ENCODE results near the gene DNASE1L2. TPM values are rescaled to one million over a fixed set of nuclear protein-coding genes. Genes with fewer than 3 reads are reported as not detected.
A peak's percentile ranks its signal among the peaks of the same experiment; 100 is the strongest.

DNASE1L2 gene, protein sequence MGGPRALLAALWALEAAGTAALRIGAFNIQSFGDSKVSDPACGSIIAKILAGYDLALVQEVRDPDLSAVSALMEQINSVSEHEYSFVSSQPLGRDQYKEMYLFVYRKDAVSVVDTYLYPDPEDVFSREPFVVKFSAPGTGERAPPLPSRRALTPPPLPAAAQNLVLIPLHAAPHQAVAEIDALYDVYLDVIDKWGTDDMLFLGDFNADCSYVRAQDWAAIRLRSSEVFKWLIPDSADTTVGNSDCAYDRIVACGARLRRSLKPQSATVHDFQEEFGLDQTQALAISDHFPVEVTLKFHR
- 0.51 TPM for polyA plus RNA-seq (2012; ENCODE audit: missing spikeins)

DNA sequence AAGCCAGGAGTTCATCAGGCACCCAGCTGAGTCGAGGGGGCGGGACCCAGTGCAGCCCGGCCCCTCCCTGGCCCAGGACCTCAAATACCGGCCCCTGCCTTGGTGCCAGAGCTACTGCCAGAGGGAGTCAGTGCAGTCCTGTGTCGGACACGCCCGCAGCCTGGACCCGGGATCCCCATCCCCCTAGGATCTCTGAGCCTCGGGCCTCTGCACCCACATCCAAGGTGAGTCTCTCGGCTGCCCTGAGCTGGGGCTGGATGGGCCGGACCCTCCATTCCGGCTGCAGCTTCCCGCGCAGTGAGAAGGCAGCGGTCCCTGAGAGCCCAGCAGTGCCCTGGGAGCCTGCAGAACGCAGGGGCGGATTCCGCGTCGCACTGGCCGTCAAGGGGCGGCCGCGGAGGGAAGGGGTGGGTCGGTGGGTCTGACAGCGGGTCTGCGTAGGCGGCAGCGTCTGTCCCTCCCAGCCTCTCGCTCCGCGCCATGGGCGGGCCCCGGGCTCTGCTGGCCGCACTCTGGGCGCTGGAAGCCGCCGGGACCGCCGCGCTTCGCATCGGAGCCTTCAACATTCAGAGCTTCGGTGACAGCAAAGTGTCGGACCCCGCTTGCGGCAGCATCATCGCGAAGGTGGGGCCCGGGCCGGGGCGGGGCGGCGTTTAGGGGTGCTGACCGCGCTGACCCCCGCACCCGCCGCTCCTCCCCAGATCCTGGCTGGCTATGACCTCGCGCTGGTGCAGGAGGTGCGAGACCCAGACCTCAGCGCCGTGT, at the start of gene DNASE1L2:
TSS of gene DNASE1L2 (plus strand) at position 108 of the 765 bp plus-strand sequence. CDS start at position 481, 373 bp downstream.
- TF ChIP-seq POLR2A (IDR thresholded peaks at IDR 0.05; ENCODE audit: low read depth, low read length) (no peak), TAF1 (IDR thresholded peaks at IDR 0.05; ENCODE audit: borderline replicate concordance, low read depth, low read length) (no peak), POLR2AphosphoS5 (IDR thresholded peaks at IDR 0.05; ENCODE audit: low read depth, low read length) (no peak)
- FAIRE-seq (no peak), DNase-seq (ENCODE audit: insufficient read length) (no peak)

DNA sequence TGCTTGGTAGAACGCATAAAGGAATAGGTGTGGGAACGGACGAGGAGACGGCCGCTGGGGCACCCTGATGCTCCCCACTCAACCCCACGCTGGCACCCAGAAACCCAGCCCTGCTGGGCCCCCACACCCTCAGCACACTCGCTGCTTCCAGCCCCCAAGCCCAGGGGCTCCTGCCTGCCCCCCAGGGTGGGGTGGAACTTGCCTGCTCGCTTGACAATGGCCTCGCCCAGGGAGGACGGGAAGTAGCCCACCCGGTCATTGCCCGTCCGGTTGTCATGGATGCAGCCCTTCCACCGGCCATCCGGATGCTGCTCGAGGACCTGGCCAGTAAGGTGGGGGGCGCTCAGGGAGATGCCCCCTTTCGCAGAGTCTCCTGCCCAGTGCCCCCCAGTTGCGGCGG, 49.7 kb upstream of the DNASE1L2 start:
- DNase-seq (ENCODE audit: insufficient read length) = no peak
- no peak for FAIRE-seq

DNA sequence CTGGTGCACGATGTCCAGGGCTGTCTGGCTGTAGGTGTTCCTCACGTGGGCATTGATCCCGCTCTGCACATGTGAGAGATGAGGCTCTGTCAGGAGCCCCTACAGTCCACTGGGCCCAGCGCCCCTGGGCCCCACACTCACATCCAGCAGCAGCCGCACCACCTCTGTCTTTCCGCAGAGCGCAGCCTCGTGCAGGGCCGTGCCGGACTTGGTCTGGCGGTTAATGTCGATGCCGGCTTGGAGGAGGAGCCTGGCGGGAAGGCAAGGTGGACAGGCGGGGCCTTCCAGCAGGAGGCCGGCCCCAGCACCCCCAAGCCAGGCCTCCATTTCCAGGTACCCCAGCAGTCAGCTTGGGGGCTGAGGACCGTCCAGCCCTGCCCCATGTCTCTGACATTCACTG, 49.0 kb upstream of the DNASE1L2 start:
- no peak for TF ChIP-seq POLR2A (IDR thresholded peaks at IDR 0.05; ENCODE audit: low read depth, low read length)
- no peak for TF ChIP-seq TAF1 (IDR thresholded peaks at IDR 0.05; ENCODE audit: borderline replicate concordance, low read depth, low read length)
- TF ChIP-seq POLR2AphosphoS5 (IDR thresholded peaks at IDR 0.05; ENCODE audit: low read depth, low read length) = no peak
- DNase-seq (ENCODE audit: insufficient read length) (no peak), FAIRE-seq (no peak)

More for the DNA sequence above, 49.7 kb upstream of the DNASE1L2 start:
- TF ChIP-seq TAF1 (IDR thresholded peaks at IDR 0.05; ENCODE audit: borderline replicate concordance, low read depth, low read length) (no peak), POLR2A (IDR thresholded peaks at IDR 0.05; ENCODE audit: low read depth, low read length) (no peak), POLR2AphosphoS5 (IDR thresholded peaks at IDR 0.05; ENCODE audit: low read depth, low read length) (no peak)

DNA sequence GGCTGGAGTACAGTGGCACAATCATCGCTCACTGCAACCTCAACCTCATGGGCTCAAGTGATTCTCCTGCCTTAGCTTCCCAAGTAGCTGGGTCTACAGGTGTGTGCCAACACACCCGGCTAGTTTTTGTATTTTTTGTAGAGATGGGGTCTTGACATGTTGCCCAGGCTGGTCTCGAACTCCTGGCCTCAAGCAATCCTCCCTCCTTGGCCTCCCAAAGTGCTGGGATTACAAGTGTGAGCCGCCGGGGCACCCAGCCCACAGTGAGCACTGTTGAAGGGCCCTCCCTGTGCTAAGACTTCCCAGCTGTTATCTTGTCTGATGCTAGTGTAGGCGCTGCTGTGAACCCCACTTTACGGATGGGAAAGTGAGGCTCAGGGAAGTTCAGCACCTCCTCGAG, 47.8 kb upstream of the DNASE1L2 start:
- TF ChIP-seq POLR2AphosphoS5 (IDR thresholded peaks at IDR 0.05; ENCODE audit: low read depth, low read length) (no peak), POLR2A (IDR thresholded peaks at IDR 0.05; ENCODE audit: low read depth, low read length) (no peak)
- FAIRE-seq (no peak), DNase-seq (ENCODE audit: insufficient read length) (no peak)

DNA sequence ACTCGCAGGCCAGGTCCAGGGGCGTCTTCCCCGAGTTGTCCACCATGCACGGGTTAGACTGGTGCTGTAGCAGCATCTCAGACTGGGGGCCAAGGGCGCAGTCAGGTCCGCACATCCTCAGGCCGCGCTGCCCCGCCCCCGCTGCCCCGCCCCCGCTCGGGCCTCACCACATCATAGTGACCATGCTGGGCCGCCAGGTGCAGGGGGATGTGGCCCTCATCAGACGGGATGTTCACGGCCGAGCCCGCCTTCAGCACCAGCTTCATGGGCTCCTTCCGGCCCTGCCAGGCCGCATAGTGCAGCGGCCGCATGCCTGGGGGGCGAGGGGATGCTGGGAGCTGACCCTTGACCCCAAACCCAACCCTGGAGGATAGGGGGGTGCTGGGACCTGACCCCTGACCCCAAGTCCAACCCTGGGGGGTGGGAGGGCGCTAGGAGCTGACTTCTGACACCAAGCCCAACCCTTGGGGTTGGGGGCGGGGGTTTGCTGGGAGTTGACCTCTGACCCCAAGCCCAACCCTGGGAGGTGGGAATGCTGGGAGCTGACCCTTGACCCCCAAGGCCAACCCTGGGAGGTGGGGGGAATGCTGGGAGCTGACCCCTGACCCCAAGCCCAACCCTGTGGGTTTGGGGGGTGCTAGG, 46.9 kb upstream of the DNASE1L2 start:
- FAIRE-seq = no peak
- no peak for DNase-seq (ENCODE audit: insufficient read length)
- TF ChIP-seq POLR2AphosphoS5 (IDR thresholded peaks at IDR 0.05; ENCODE audit: low read depth, low read length) (no peak), TAF1 (IDR thresholded peaks at IDR 0.05; ENCODE audit: borderline replicate concordance, low read depth, low read length) (no peak), POLR2A (IDR thresholded peaks at IDR 0.05; ENCODE audit: low read depth, low read length) (no peak)

DNA sequence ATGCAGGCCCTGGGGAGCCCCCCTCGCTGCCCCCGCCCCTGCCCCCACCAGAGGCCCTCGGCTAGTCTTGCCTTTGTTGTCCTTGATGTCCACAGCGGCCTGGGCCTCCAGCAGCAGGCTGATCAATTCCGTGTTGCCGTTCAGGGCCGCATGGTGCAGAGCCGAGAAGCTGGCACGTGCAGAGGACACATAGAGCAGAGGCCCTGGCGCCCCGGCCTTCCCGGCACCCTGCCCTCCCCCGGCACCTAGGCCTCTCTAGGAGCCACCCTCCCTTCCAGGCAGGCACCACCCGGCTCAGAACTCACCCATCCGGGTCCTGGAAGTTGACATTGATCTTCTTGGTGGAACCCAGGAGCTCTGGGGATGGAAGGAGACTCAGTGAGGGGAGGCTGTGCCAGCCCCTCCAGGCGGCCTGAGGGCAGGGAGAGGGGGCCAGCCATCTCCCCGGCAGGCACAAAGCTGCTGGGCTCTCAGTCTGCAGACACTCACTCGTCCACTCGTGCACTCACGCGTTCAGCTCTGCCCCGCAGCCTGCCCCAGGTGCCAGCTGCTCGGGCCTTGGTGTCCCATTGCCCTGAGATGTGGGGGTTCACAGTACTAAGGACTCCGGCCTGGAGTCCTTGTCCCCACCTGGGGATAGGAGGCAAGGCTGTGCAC, 46.1 kb upstream of the DNASE1L2 start:
- TF ChIP-seq POLR2AphosphoS5 (IDR thresholded peaks at IDR 0.05; ENCODE audit: low read depth, low read length) (no peak), POLR2A (IDR thresholded peaks at IDR 0.05; ENCODE audit: low read depth, low read length) (no peak), TAF1 (IDR thresholded peaks at IDR 0.05; ENCODE audit: borderline replicate concordance, low read depth, low read length) (no peak)
- no peak for FAIRE-seq
- no peak for DNase-seq (ENCODE audit: insufficient read length)

DNA sequence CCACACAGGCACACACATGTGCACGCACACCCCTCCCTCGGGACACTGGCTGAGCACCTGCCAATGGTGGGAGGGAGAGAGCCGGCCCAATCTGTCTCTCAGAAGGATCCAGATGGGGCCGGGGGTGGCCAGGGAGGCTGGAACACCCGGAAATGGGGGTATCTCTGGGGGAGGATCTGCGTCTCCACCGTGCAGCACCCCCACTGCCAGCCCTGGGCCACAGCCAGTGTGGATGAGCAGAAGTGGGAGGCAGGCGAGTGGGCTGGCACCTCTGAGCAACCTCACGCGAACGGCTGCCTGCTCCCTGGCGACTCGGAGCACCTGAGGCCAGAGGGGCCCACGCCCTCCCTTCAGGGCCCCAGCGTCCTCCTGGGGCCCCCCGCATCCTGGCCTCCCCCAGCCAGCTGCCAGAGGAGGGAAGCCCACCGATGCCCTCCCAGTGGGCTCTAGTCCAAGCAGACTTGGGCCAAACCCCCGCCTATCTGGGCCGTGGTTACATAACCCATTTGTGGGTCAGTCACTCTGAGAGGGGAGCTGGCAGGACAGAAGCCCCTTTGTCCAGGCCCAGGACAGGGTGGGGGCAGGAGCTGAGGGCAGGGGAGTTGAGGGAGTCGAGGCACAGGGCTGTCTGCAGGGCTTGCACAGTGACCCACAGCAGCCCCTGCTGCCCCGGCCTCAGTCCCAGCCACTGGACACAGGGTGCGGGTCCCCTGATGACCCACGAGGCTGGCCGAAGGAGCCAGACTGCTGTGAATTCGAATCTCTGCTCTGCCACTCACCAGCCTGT, 45.4 kb upstream of the DNASE1L2 start:
- DNase-seq (ENCODE audit: insufficient read length) (no peak), FAIRE-seq (no peak)
- TF ChIP-seq TAF1 (IDR thresholded peaks at IDR 0.05; ENCODE audit: borderline replicate concordance, low read depth, low read length) (no peak), POLR2A (IDR thresholded peaks at IDR 0.05; ENCODE audit: low read depth, low read length) (no peak), POLR2AphosphoS5 (IDR thresholded peaks at IDR 0.05; ENCODE audit: low read depth, low read length) (no peak)

DNA sequence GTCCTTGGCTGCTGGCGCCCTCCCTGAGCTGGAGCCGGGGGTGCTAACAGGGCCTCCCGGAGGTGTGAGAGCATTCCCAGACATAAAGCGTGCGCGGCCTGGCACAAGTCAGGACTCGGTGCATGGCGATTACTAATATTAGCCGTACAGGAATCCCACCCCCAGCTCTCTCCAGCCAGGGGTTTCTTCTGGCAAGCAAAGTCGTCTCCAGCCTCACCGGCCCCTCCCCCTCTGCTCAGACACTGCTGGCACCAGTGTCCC, 44.9 kb upstream of the DNASE1L2 start:
- DNase-seq (ENCODE audit: insufficient read length) (no peak), FAIRE-seq (no peak)
- TF ChIP-seq POLR2AphosphoS5 (IDR thresholded peaks at IDR 0.05; ENCODE audit: low read depth, low read length) (no peak), TAF1 (IDR thresholded peaks at IDR 0.05; ENCODE audit: borderline replicate concordance, low read depth, low read length) (no peak), POLR2A (IDR thresholded peaks at IDR 0.05; ENCODE audit: low read depth, low read length) (no peak)

DNA sequence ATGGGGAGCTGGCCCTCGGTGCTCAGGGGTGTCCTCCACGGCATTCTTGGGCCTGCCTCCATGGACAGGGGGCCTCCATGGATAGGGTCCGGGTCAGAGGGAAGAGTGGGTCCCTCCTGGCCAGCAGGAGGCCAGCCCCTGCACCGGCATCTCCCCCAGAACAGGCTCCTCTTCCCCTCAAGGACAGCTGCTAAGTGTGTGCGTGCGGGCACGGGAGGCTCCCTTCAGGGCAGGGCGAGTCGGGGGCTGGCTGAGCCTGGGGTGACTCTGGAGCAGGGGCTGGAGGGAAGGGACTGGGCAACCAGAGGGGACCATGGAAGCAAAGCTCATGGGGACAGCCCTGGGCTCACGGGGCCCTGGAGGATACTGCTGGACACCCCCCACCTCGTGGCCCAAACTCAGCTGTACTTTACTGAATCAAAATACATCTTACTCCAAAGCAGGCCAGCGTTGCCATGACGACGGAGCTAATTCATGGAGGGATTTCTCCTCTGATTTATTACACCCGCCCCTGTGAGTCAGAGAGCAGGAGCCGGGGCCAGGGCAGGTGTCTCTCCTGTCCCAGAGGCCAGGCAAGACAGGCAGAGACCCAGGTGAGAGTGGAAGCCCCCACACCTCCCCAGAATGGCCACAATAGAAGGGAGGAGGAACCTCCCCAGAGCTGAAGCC, 41.9 kb upstream of the DNASE1L2 start:
- no peak for TF ChIP-seq TAF1 (IDR thresholded peaks at IDR 0.05; ENCODE audit: borderline replicate concordance, low read depth, low read length)
- TF ChIP-seq POLR2A (IDR thresholded peaks at IDR 0.05; ENCODE audit: low read depth, low read length) = no peak
- no peak for TF ChIP-seq POLR2AphosphoS5 (IDR thresholded peaks at IDR 0.05; ENCODE audit: low read depth, low read length)
- FAIRE-seq (no peak), DNase-seq (ENCODE audit: insufficient read length) (no peak)

DNA sequence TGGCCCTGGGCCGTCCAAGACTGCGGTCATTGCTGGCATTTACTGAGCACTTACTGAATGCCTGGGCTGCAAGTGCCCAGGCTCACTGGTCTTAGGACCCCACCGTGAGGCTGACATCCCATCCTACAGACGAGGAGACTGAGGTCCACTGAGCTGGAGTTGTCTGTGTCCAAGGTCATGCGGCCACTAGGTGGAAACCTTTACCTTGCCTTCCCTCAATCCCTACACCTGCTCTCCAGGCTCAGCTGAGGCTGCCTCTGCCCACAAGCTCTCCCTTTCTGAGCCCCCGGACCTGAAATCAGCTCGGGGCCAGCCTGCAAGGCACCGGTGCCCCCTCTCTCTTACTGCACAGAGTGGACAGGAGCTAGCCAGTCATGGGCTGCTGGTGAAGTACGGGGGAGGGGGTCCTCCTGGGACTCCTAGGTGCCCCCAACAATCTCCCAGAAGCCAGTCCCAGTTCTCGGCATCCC, 41.4 kb upstream of the DNASE1L2 start:
- TF ChIP-seq TAF1 (IDR thresholded peaks at IDR 0.05; ENCODE audit: borderline replicate concordance, low read depth, low read length) = no peak
- TF ChIP-seq POLR2A (IDR thresholded peaks at IDR 0.05; ENCODE audit: low read depth, low read length) = no peak
- TF ChIP-seq POLR2AphosphoS5 (IDR thresholded peaks at IDR 0.05; ENCODE audit: low read depth, low read length) = no peak
- peak; percentile 61 for DNase-seq (ENCODE audit: insufficient read length)
- peak; percentile 85 for FAIRE-seq
